ENCODE data around the gene MAST4.

GRCh38 chr5:66842540-66842939 lies 246.3 kb downstream of the MAST4 start:
- no peak for TF ChIP-seq EZH2 (IDR thresholded peaks at IDR 0.05)
- no peak for TF ChIP-seq POLR2AphosphoS5 (IDR thresholded peaks at IDR 0.05; ENCODE audit: borderline replicate concordance, low read depth, low read length)

Data from SK-N-MC (cell line).